Mucosa of stomach (tissue), 1 donor: ENCODE results near the gene ZCCHC12.
"Not testable (repeated sequence)": the region's sequence is repeated elsewhere in the genome, so short reads cannot be mapped to it uniquely, and the experiment has no call there.

Experiments
- H3K27me3 ChIP-seq: one replicate; pipeline ENCODE4 v1.7.0; 2013; ENCODE audit warnings: mild to moderate bottlenecking, low read length; ENCODE audit not compliant: control insufficient read depth, insufficient read depth
- H3K36me3 ChIP-seq: one replicate; pipeline ENCODE4 v1.7.0; 2013; ENCODE audit warnings: low read length; ENCODE audit not compliant: control insufficient read depth, insufficient read depth
- H3K4me1 ChIP-seq: one replicate; pipeline ENCODE4 v1.7.0; 2013; ENCODE audit warnings: mild to moderate bottlenecking, low read length; ENCODE audit not compliant: control insufficient read depth, insufficient read depth
- H3K4me3 ChIP-seq: one replicate; pipeline ENCODE4 v1.7.0; 2013; ENCODE audit warnings: low read length
- H3K9ac ChIP-seq: one replicate; pipeline ENCODE4 v1.7.0; 2013; ENCODE audit warnings: mild to moderate bottlenecking, low read length, moderate library complexity
- H3K9me3 ChIP-seq: one replicate; pipeline ENCODE4 v1.7.0; 2013; ENCODE audit warnings: mild to moderate bottlenecking, low read length, moderate library complexity; ENCODE audit not compliant: control insufficient read depth
- donor health status: Pancreatic carcinoma.

The ZCCHC12 gene

DNA sequence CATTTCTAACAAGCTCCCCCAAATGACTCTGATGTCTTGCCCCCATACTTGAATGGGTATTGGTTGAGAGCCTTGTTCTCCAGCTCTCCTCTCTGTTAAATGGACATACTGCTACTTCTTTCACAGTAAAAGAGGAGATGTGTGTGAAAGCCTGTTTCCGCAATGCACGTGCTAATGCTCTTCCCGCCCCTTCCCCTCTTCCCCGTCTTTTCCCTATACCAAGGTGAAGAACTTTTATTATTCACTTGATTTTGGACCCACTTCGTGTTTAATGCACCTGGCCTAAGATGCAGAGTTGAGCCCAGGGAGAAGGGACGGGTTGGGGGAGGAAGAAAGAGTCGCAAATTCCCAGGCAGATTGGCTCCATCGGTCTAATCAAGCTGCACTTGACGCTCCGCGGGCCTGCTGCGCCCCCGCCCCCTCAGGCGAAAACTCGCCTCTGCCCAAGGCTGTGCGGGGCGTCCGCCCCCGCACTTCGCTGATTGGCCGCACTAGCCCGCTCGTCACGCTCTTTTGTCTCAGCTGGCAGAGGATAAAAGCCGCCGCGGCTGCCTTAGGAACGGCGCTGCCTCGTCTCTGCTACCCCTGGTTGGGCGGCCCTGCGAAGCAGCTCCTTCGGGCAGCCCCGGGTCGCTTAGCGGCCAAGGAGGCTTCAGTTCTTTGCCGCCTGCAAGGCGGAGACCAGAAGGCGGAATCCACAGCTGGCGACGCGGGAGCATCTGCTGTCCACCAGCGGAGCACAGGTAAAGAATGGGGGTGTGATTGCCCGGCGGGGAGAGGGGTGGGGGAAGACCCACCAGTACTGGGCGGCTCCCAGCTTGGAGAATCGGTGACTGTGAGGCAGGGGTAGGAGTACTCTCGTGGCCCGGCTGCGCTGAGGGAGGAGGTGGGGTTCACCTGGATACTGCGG, at the start of gene ZCCHC12:
Gene ZCCHC12, plus strand, starts transcription at position 562 of the 910 bp plus-strand sequence. CDS start 1,421 bp downstream, outside the sequence.
- Histone ChIP-seq H3K9ac (no peak within 1 kb of the TSS), H3K27me3 (peaks cover 40% of the 10 kb centered on the region)

DNA sequence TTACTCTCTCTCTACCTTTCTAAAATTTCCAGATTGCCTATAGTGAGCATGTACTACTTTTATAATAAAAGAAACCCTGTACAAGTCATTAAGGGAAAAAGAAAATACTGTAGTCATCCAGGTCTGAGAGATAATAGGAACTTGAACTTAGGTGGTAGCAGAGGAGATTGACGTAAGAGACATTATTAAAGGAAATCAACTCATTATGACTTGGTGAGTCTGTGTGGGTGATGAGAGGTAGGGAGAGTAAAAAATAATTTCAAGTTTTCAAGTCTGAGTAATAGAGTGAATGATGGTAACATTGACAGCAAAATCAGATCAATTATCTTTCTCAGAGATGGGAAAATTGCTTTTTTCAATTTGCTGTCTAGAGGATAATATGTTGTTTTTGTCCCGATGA, 44.0 kb upstream of the ZCCHC12 start:
- Histone ChIP-seq H3K9me3 (no peaks in the 10 kb centered on the region), H3K36me3 (no peaks in the 10 kb centered on the region), H3K9ac (no peak overlapping the region), H3K4me1 (no peaks in the 10 kb centered on the region), H3K4me3 (no peak overlapping the region), H3K27me3 (no peaks in the 10 kb centered on the region)

More for the DNA sequence above, at the start of gene ZCCHC12:
- Histone ChIP-seq H3K36me3 (no peaks in the 10 kb centered on the region), H3K4me3 (no peak within 1 kb of the TSS), H3K4me1 (peaks cover 4% of the 10 kb centered on the region), H3K9me3 (no peaks in the 10 kb centered on the region)

DNA sequence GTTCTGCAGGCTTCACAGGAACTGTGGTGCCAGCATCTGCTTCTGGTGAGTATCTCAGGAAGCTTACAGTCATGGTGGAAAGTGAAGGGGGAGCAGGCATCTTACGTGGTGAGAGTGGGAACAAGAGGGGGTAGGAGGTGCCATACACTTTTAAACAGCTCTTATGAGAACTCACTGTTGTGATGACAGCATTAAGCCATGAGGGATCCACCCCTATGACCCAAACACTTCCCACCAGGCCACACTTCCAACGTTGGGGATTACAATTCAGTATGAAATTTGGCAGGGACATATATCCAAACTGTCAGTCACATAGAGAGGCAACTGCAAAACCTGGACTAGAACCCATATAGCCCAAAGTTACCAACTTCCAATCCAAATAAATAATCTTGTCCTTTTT, 43.1 kb upstream of the ZCCHC12 start:
- Histone ChIP-seq H3K36me3 (no peaks in the 10 kb centered on the region), H3K4me1 (no peaks in the 10 kb centered on the region), H3K27me3 (no peaks in the 10 kb centered on the region), H3K4me3 (no peak overlapping the region), H3K9ac (no peak overlapping the region), H3K9me3 (no peaks in the 10 kb centered on the region)

DNA sequence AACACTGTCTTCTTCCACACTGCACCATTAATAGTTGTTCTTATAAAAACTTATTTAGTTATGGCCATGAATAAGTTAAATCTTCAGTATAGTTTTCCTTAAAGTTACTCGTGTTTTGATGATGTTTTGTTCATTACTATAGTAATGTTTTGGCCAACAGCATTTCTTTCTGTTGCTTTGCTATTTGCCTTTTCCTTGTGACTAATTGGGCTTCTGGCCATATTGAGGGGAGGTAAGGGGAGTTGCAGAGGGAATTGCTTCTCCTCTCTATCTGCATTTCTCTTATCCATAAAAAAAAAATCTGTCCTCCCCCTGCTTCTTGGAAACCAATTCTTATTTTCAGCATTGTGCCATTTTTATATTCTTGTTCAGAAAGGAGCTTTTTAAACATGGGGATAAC, 42.7 kb upstream of the ZCCHC12 start:
- H3K36me3 ChIP-seq, result no peaks in the 10 kb centered on the region
- no peaks in the 10 kb centered on the region for H3K9me3 ChIP-seq
- H3K9ac ChIP-seq, result no peak overlapping the region
- H3K4me3 ChIP-seq, result no peak overlapping the region
- no peaks in the 10 kb centered on the region for H3K4me1 ChIP-seq
- no peaks in the 10 kb centered on the region for H3K27me3 ChIP-seq

DNA sequence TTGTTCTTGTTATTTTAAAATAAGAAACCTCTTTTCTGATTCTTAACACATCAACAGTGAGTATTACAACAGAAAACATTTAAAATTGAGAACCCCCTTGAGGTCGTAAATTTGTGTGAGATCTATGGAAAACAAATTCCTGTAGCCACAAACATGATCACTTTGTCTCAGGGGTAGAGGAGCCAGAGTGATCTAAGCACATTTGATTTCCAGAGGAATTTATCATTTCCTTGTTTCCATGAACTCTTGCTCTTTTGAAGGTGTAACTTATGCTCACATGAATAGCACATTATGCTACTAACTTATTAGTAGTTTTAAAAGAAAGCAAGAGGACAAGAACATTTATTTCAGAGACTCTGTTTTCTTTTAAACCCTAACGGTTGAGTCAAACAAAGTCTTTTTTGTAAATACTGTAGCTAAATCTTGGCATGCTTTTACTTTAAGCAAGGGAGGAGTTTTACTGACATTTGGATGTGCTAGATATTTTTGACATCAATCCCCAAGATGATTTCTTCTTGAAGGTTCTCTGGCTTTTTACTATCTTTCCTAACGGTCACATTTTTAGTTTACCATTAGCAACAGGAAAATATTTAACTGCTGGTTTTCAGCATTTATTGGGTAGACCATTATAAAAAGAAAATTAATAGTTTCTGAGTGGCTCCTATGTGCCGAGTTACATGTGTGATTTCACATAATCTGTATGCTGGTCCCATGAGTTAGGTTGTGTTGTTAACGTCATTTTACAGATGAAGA, 27.9 kb upstream of the ZCCHC12 start:
- Histone ChIP-seq H3K9me3 (no peaks in the 10 kb centered on the region), H3K27me3 (no peaks in the 10 kb centered on the region), H3K4me1 (no peaks in the 10 kb centered on the region), H3K9ac (no peak overlapping the region), H3K36me3 (no peaks in the 10 kb centered on the region), H3K4me3 (no peak overlapping the region)

DNA sequence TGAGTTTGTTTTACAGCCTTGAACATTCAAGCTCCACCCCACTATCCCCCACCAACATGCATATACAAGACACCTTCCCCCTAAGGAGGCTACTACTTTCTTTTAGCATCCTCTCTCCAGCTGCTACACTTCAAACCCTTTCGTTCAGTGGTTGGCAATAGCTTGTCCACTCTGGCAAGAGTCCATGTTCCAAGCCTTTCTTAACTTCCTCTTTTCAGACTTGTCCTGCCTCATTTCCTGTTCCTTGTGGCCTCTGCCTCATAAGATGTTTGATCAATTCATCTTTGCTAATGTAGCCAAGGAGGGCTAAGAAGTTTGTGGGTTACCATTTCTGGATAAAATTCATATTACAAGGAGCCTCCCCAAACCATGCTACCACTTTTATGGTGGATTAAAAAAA, 20.8 kb upstream of the ZCCHC12 start:
- H3K36me3 ChIP-seq, result no peaks in the 10 kb centered on the region
- H3K9me3 ChIP-seq, result no peaks in the 10 kb centered on the region
- no peaks in the 10 kb centered on the region for H3K4me1 ChIP-seq
- no peak overlapping the region for H3K4me3 ChIP-seq
- no peak overlapping the region for H3K9ac ChIP-seq
- H3K27me3 ChIP-seq, result no peaks in the 10 kb centered on the region

DNA sequence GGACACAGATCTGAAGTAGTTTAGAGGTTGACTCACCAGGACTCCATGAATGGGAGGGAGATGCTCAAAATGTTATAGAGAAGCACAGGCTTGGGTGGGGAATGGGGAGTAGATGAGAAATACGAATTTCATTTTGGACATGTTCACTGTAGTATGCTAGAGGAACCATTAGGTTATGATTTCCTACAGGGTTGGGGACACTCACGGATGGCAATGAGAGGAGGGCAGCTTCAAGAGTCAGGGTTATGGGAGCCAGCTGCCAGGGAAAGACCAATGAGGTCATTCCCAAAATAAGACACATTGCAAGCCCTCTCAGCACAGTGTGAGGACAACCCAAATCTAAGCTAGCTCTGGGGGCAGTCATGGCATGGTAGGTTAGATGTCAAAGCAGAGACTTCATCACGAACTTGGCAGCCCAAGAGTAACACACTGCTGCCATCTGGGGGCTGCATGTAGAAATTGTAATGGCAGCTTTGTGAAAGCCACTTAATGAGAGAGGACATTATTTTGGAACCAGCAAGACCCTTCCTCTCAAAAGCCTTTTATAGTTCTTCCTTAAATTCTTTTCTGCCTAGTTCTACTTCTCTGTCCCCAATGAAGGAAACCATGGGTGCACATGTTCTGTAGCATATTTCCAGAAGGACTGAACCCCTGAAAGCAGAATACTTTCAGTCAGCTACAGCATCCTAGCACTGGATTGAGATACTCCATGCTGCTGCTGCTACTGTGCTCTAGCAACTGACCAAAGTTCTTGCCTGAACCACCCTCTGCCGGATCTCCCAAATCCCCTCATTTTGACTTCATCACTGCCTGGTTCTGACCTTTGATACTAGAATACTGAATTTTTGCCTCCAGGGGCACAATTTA, 16.2 kb upstream of the ZCCHC12 start:
- Histone ChIP-seq H3K27me3 (no peaks in the 10 kb centered on the region), H3K4me1 (no peaks in the 10 kb centered on the region), H3K9ac (no peak overlapping the region), H3K4me3 (no peak overlapping the region), H3K9me3 (no peaks in the 10 kb centered on the region), H3K36me3 (no peaks in the 10 kb centered on the region)

DNA sequence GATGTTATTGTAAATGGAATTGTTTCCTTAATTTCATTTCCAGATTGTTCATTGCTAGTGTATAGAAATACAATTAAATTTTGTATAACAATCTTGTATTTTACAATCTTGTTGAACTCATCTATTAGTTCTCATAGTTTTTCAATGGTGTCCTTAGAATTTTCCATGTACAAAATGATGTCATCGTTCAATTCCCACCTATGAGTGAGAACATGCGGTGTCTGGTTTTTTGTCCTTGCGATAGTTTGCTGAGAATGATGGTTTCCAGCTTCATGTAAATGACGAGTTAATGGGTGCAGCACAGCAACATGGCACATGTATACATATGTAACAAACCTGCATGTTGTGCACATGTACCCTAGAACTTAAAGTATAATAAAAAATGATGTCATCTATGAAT, 6.4 kb upstream of the ZCCHC12 start:
- H3K27me3 ChIP-seq, H3K4me1 ChIP-seq, H3K4me3 ChIP-seq, H3K9me3 ChIP-seq, H3K9ac ChIP-seq, H3K36me3 ChIP-seq: not testable (repeated sequence)

DNA sequence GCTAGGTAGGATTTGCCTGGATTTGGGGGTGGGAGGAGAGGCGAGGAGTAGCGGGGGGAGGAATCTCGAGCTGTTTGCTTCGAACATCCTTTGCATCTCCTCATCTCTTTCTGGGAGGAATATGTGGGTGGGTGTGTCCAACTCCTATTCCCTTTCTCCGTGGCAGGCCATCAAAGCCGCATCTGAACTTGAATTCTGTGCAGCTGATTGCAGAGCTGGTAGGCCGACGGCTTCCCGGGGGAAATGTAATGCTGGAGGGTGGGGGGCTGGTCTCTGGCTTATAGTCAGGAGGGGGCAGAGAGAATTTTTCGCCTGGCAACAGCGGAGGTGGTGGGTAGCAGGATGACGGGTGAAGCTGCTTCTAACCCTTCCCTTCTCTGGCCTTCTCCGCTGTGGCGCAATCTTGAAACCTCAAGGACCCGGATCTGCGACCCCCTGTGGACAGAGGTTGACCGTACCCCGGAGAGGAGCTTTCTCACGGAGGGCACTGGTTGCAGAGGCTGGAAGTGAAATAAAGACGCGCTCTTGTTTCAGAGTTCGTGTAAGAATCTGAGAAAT, 628 bp downstream of the ZCCHC12 start:
- H3K9ac ChIP-seq, result no peak overlapping the region
- H3K9me3 ChIP-seq, result no peaks in the 10 kb centered on the region
- H3K27me3 ChIP-seq, result peaks cover 40% of the 10 kb centered on the region
- H3K36me3 ChIP-seq, result no peaks in the 10 kb centered on the region
- H3K4me3 ChIP-seq, result no peak overlapping the region
- H3K4me1 ChIP-seq, result peaks cover 4% of the 10 kb centered on the region

DNA sequence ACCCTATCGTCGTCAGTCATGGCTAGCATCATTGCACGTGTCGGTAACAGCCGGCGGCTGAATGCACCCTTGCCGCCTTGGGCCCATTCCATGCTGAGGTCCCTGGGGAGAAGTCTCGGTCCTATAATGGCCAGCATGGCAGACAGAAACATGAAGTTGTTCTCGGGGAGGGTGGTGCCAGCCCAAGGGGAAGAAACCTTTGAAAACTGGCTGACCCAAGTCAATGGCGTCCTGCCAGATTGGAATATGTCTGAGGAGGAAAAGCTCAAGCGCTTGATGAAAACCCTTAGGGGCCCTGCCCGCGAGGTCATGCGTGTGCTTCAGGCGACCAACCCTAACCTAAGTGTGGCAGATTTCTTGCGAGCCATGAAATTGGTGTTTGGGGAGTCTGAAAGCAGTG, 1.6 kb downstream of the ZCCHC12 start:
- Histone ChIP-seq H3K4me3 (no peak overlapping the region), H3K4me1 (peaks cover 4% of the 10 kb centered on the region), H3K27me3 (peaks cover 40% of the 10 kb centered on the region), H3K9ac (no peak overlapping the region), H3K9me3 (no peaks in the 10 kb centered on the region), H3K36me3 (no peaks in the 10 kb centered on the region)

DNA sequence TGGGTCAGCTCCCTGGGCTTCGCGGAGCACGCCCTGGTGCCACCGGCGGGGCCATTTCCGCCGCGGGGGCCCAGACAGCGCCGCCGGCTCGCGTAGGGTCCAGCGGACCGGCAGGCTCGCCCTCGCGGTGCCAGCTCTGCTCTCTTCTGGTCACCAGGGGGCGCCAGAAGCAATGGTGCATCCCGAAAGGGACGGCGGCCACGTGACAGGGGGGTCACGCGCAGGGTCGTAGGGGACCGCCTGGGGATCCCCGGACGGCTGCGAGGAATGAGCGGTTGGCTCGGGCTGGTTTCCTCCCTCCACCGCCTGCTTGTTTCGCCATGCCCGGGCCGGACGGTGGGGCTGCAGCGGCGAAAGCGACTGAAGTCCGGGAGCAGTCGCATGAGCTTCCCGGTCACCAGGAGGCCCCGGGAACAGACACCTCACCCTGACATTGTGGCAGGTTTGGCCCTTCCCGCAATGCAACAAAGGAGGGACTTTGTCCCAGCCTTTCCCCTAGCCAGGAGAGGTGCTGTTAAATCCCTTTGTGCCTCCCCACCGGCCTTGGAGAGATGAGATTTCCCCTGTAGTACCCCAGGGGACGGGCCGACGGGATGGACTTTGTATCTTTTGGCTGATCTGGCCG, 15.8 kb downstream of the ZCCHC12 start:
- peak overlapping the region; percentile 39 for H3K9ac ChIP-seq

More for the DNA sequence above, 15.8 kb downstream of the ZCCHC12 start:
- H3K27me3 ChIP-seq, result no peaks in the 10 kb centered on the region
- H3K4me3 ChIP-seq, result peak overlapping the region; percentile 8
- H3K36me3 ChIP-seq, result no peaks in the 10 kb centered on the region
- no peaks in the 10 kb centered on the region for H3K9me3 ChIP-seq
- no peaks in the 10 kb centered on the region for H3K4me1 ChIP-seq
